ENCODE results near the gene SMIM9.

SMIM9 gene

GRCh38 chrX:154815274-154815818, 19.1 kb downstream of the SMIM9 start:
- H3K4me1 ChIP-seq (ENCODE audit: low read length): peaks cover 16% of the 10 kb centered on the region
- no peak overlapping the region for H3K27ac ChIP-seq (ENCODE audit: low read length)
- no peak overlapping the region for H3K4me3 ChIP-seq (ENCODE audit: low read length)
- H4K20me1 ChIP-seq (ENCODE audit: insufficient read depth, low read length): no peaks in the 10 kb centered on the region
- H3K36me3 ChIP-seq (replicated peaks; ENCODE audit: insufficient read depth, low read length): no peaks in the 10 kb centered on the region
- no peak overlapping the region for H3K9ac ChIP-seq (ENCODE audit: low read length)
- no peak for DNase-seq
- peaks cover under 1% of the 10 kb centered on the region; the same call in 1 of the 2 replicates for H3F3A ChIP-seq (ENCODE audit: insufficient read depth, low read length)
- TF ChIP-seq CTCF (IDR thresholded peaks at IDR 0.05; ENCODE audit: low read length) (no peak), EZH2phosphoT487 (IDR thresholded peaks at IDR 0.05; ENCODE audit: low read length) (no peak), EZH2 (optimal IDR thresholded peaks at IDR 0.05; ENCODE audit: low read depth, low read length) (no peak)
- H3K4me2 ChIP-seq (ENCODE audit: low read depth, low read length): no peak overlapping the region
- H3K27me3 ChIP-seq (replicated peaks; ENCODE audit: insufficient read depth, low read length): no peaks in the 10 kb centered on the region
- H3K9me3 ChIP-seq (replicated peaks; ENCODE audit: insufficient read depth, low read length): no peaks in the 10 kb centered on the region
- no peaks in the 10 kb centered on the region for H3K79me2 ChIP-seq (ENCODE audit: low read length)
- no peaks in the 10 kb centered on the region for H3K9me2 ChIP-seq (replicated peaks; ENCODE audit: insufficient read depth, low read length)
- no peak overlapping the region for H2AFZ ChIP-seq (ENCODE audit: low read length)

GRCh38 chrX:154813801-154814200, 20.7 kb downstream of the SMIM9 start:
- Histone ChIP-seq H2AFZ (ENCODE audit: low read length) (no peak overlapping the region), H4K20me1 (ENCODE audit: insufficient read depth, low read length) (no peaks in the 10 kb centered on the region), H3K36me3 (replicated peaks; ENCODE audit: insufficient read depth, low read length) (no peaks in the 10 kb centered on the region), H3K27me3 (replicated peaks; ENCODE audit: insufficient read depth, low read length) (no peaks in the 10 kb centered on the region), H3K9me3 (replicated peaks; ENCODE audit: insufficient read depth, low read length) (no peaks in the 10 kb centered on the region), H3K9me2 (replicated peaks; ENCODE audit: insufficient read depth, low read length) (no peaks in the 10 kb centered on the region), H3K9ac (ENCODE audit: low read length) (no peak overlapping the region), H3F3A (ENCODE audit: insufficient read depth, low read length) (peaks cover 5% of the 10 kb centered on the region; the same call in 1 of the 2 replicates), H3K27ac (ENCODE audit: low read length) (no peak overlapping the region), H3K79me2 (ENCODE audit: low read length) (no peaks in the 10 kb centered on the region), H3K4me3 (ENCODE audit: low read length) (no peak overlapping the region), H3K4me2 (ENCODE audit: low read depth, low read length) (no peak overlapping the region), H3K4me1 (ENCODE audit: low read length) (peaks cover 23% of the 10 kb centered on the region)
- DNase-seq: no peak
- TF ChIP-seq CTCF (IDR thresholded peaks at IDR 0.05; ENCODE audit: low read length): no peak
- no peak for TF ChIP-seq EZH2 (optimal IDR thresholded peaks at IDR 0.05; ENCODE audit: low read depth, low read length)
- no peak for TF ChIP-seq EZH2phosphoT487 (IDR thresholded peaks at IDR 0.05; ENCODE audit: low read length)

- DNase-seq: no peak
- no peaks in the 10 kb centered on the region for H3K27me3 ChIP-seq (replicated peaks; ENCODE audit: insufficient read depth, low read length)
These were observed 21.9 kb downstream of the SMIM9 start for GRCh38 chrX:154812341-154813101.

More at GRCh38 chrX:154812341-154813101, 21.9 kb downstream of the SMIM9 start:
- TF ChIP-seq EZH2 (optimal IDR thresholded peaks at IDR 0.05; ENCODE audit: low read depth, low read length) (no peak), CTCF (IDR thresholded peaks at IDR 0.05; ENCODE audit: low read length) (no peak), EZH2phosphoT487 (IDR thresholded peaks at IDR 0.05; ENCODE audit: low read length) (no peak)
- H3K9ac ChIP-seq (ENCODE audit: low read length): no peak overlapping the region
- no peaks in the 10 kb centered on the region for H4K20me1 ChIP-seq (ENCODE audit: insufficient read depth, low read length)
- no peak overlapping the region for H3K27ac ChIP-seq (ENCODE audit: low read length)
- H2AFZ ChIP-seq (ENCODE audit: low read length): no peak overlapping the region
- no peaks in the 10 kb centered on the region for H3K9me2 ChIP-seq (replicated peaks; ENCODE audit: insufficient read depth, low read length)
- H3K9me3 ChIP-seq (replicated peaks; ENCODE audit: insufficient read depth, low read length): no peaks in the 10 kb centered on the region
- H3F3A ChIP-seq (ENCODE audit: insufficient read depth, low read length): peaks cover 5% of the 10 kb centered on the region; the same call in 1 of the 2 replicates
- H3K4me2 ChIP-seq (ENCODE audit: low read depth, low read length): no peak overlapping the region
- peaks cover 23% of the 10 kb centered on the region for H3K4me1 ChIP-seq (ENCODE audit: low read length)
- H3K79me2 ChIP-seq (ENCODE audit: low read length): no peaks in the 10 kb centered on the region
- H3K4me3 ChIP-seq (ENCODE audit: low read length): no peak overlapping the region
- H3K36me3 ChIP-seq (replicated peaks; ENCODE audit: insufficient read depth, low read length): no peaks in the 10 kb centered on the region

Data from MM.1S (cell line).